Liver (tissue), 9 donors: Measurements from ENCODE around the gene CS. TPM values are rescaled to one million over a fixed set of nuclear protein-coding genes. Genes with fewer than 3 reads are reported as not detected.

Experiments used
- DNase-seq: peaks from one replicate; pipeline ENCODE4 v3.0.0-alpha.2; 2017; ENCODE audit warnings: low spot score
- H3K27ac ChIP-seq, 2 donors: one replicate each; pipeline ENCODE4 v1.7.0; 2013; ENCODE audit warnings: inconsistent platforms in 2 of 2, low read length in 2 of 2, control low read depth in 1 of 2, low read depth in 1 of 2, mild to moderate bottlenecking in 1 of 2
- H3K27me3 ChIP-seq, 4 donors: one replicate each; pipeline versions ENCODE4 v1.6.1 to v1.7.0; 2013; ENCODE audit warnings: low read length in 3 of 4, inconsistent platforms in 1 of 4, mild to moderate bottlenecking in 1 of 4, moderate library complexity in 1 of 4; ENCODE audit not compliant: control insufficient read depth in 4 of 4, insufficient read depth in 4 of 4
- H3K36me3 ChIP-seq, 4 donors: one replicate each; pipeline versions ENCODE4 v1.6.1 to v1.7.0; 2013; ENCODE audit warnings: low read length in 3 of 4, mild to moderate bottlenecking in 3 of 4, low read depth in 1 of 4, moderate library complexity in 1 of 4; ENCODE audit not compliant: control insufficient read depth in 4 of 4, insufficient read depth in 3 of 4
- H3K4me1 ChIP-seq, 4 donors: one replicate each; pipeline versions ENCODE4 v1.6.1 to v1.7.0; 2013; ENCODE audit warnings: low read length in 3 of 4, mild to moderate bottlenecking in 3 of 4, moderate library complexity in 1 of 4; ENCODE audit not compliant: control insufficient read depth in 4 of 4, insufficient read depth in 4 of 4
- H3K4me3 ChIP-seq, 3 donors: one replicate each; pipeline versions ENCODE4 v1.6.1 to v1.7.0; 2013; ENCODE audit warnings: low read length in 3 of 3, control low read depth in 1 of 3, low read depth in 1 of 3, mild to moderate bottlenecking in 1 of 3
- H3K9ac ChIP-seq, 2 donors: one replicate each; pipeline ENCODE4 v1.7.0; 2013; ENCODE audit warnings: low read length in 2 of 2, mild to moderate bottlenecking in 2 of 2, moderate library complexity in 2 of 2, control low read depth in 1 of 2, low read depth in 1 of 2
- H3K9me3 ChIP-seq, 4 donors: one replicate each; pipeline versions ENCODE4 v1.6.1 to v1.7.0; 2013; ENCODE audit warnings: low read length in 3 of 4; ENCODE audit not compliant: control insufficient read depth in 4 of 4
- CTCF ChIP-seq: fragments of 150-350 bp; IDR thresholded peaks from 2 replicates; pipeline ENCODE4 v1.5.1; 2017; ENCODE audit warnings: improper control_type of control experiment, low read depth, low read length; ENCODE audit not compliant: missing input control
- EGR1 ChIP-seq, 2 donors: IDR thresholded peaks; 2 replicates each; pipeline ENCODE4 v1.6.1; 2016 to 2018; ENCODE audit warnings: antibody characterized with exemption in 2 of 2, low read depth in 2 of 2
- FOXA2 ChIP-seq: IDR thresholded peaks from 2 replicates; pipeline ENCODE4 v1.6.1; 2016; ENCODE audit warnings: antibody characterized with exemption
- GABPA ChIP-seq, 2 donors: IDR thresholded peaks in 1 of 2; conservative IDR thresholded peaks in 1 of 2; 2 replicates each; pipeline ENCODE4 v1.6.1; 2016; ENCODE audit warnings: antibody characterized with exemption in 2 of 2, mild to moderate bottlenecking in 1 of 2, moderate library complexity in 1 of 2
- HNF4A ChIP-seq, 2 donors: conservative IDR thresholded peaks; 2 replicates each; pipeline ENCODE4 v1.6.1; 2016; ENCODE audit warnings: antibody characterized with exemption in 2 of 2, mild to moderate bottlenecking in 2 of 2
- HNF4G ChIP-seq: IDR thresholded peaks from 2 replicates; pipeline ENCODE4 v1.6.1; 2016; ENCODE audit warnings: antibody characterized with exemption
- MAX ChIP-seq: IDR thresholded peaks from 2 replicates; pipeline ENCODE4 v1.6.1; 2016; ENCODE audit warnings: antibody characterized with exemption
- NR2F2 ChIP-seq: IDR thresholded peaks from 2 replicates; pipeline ENCODE4 v1.6.1; 2016; ENCODE audit warnings: antibody characterized with exemption
- RAD21 ChIP-seq, 2 donors: IDR thresholded peaks; 2 replicates each; pipeline ENCODE4 v1.6.1; 2016; ENCODE audit warnings: antibody characterized with exemption in 2 of 2, mild to moderate bottlenecking in 2 of 2
- RXRA ChIP-seq, 2 donors: IDR thresholded peaks; 2 replicates each; pipeline ENCODE4 v1.6.1; 2017 to 2018; ENCODE audit warnings: antibody characterized with exemption in 2 of 2, mild to moderate bottlenecking in 1 of 2
- SP1 ChIP-seq: IDR thresholded peaks from 2 replicates; pipeline ENCODE4 v1.6.1; 2018; ENCODE audit warnings: antibody characterized with exemption, mild to moderate bottlenecking
- TAF1 ChIP-seq: conservative IDR thresholded peaks from 2 replicates; pipeline ENCODE4 v1.6.1; 2016; ENCODE audit warnings: antibody characterized with exemption, mild to moderate bottlenecking
- YY1 ChIP-seq: IDR thresholded peaks from 2 replicates; pipeline ENCODE4 v1.6.1; 2016; ENCODE audit warnings: antibody characterized with exemption, mild to moderate bottlenecking
- ZBTB33 ChIP-seq: IDR thresholded peaks from 2 replicates; pipeline ENCODE4 v1.6.1; 2016; ENCODE audit warnings: antibody characterized with exemption
- WGBS: extraction: QIAGEN DNeasy Blood & Tissue Kit; methylation state at CpG from one replicate; pipeline ENCODE4 v1.1.7; 2013; 5-methylcytosine and 5-hydroxymethylcytosine counted together
- polyA plus RNA-seq, 2 donors: library from polyadenylated mRNA; stranded (reverse) in 1 of 2; unstranded in 1 of 2; fragments of 200-250 nt in 1 of 2; fragments of >200 nt in 1 of 2; fragmentation: Nextera tagmentation in 1 of 2; extraction: Ambion mirVana in 1 of 2; gene quantifications; one replicate each; pipeline versions ENCODE4 v1.2.1 to v1.2.3, GENCODE V29; 2013 to 2015
- total RNA-seq, 2 donors: library from RNA; depleted of rRNA; stranded (reverse); fragments of >200 nt; gene quantifications; one replicate each; pipeline ENCODE4 v1.2.3, GENCODE V29; 2014
- TF ChIP-seq, protein P1 (sequence below): IDR thresholded peaks from 2 replicates; pipeline ENCODE4 v1.6.1; 2016; ENCODE audit warnings: antibody characterized with exemption, mild to moderate bottlenecking
- TF ChIP-seq, protein P2 (sequence below): IDR thresholded peaks from 2 replicates; pipeline ENCODE4 v1.6.1; 2016; ENCODE audit warnings: antibody characterized with exemption
- donor health status: healthy.
- donor health status: healthy.
- donor health status: healthy.
- donor health status: healthy.
- donor health status: healthy.

Gene CS
- total and polyA plus RNA-seq, 4 donors: 33.8 to 79.9 (median 47.5) TPM

GRCh38 chr12:56230432-56231183, 69.5 kb downstream of the CS start (continued):
- peak; percentile 80 for TF ChIP-seq YY1
- TF ChIP-seq TAF1: no peak
- no peak for TF ChIP-seq GABPA (IDR thresholded peaks at IDR 0.05 in 1 of 2, conservative IDR thresholded peaks at IDR 0.05 in 1 of 2)
- TF ChIP-seq RXRA (IDR thresholded peaks at IDR 0.05): peak; percentile 73 to 86
- TF ChIP-seq SP1: peak; percentile 77

- H3K36me3 ChIP-seq: peaks cover 0 to 2% (median 0%) of the 10 kb centered on the region in 4 donors
- H3K4me3 ChIP-seq: peak within 1 kb of the TSS; percentile 27 to 63 (median 40)
- DNase-seq: no peak
- no peaks in the 10 kb centered on the region for H3K27me3 ChIP-seq
- 36% methylated on average over 4 of the region's 4 CpGs for WGBS
- peaks cover 0 to 41% (median 33%) of the 10 kb centered on the region in 4 donors for H3K4me1 ChIP-seq
- H3K9ac ChIP-seq: peak within 1 kb of the TSS; percentile 75 to 96
- H3K27ac ChIP-seq: peak within 1 kb of the TSS; percentile 82 to 90
- H3K9me3 ChIP-seq: no peaks in the 10 kb centered on the region
- TF ChIP-seq SP1 (no peak), EGR1 (IDR thresholded peaks at IDR 0.05; ENCODE audit: low read depth in 2 of 2) (no peak), HNF4G (no peak), RAD21 (IDR thresholded peaks at IDR 0.05) (no peak), FOXA2 (no peak), NR2F2 (no peak), GABPA (IDR thresholded peaks at IDR 0.05 in 1 of 2, conservative IDR thresholded peaks at IDR 0.05 in 1 of 2) (no peak), YY1 (no peak)
- TF ChIP-seq, protein P1, sequence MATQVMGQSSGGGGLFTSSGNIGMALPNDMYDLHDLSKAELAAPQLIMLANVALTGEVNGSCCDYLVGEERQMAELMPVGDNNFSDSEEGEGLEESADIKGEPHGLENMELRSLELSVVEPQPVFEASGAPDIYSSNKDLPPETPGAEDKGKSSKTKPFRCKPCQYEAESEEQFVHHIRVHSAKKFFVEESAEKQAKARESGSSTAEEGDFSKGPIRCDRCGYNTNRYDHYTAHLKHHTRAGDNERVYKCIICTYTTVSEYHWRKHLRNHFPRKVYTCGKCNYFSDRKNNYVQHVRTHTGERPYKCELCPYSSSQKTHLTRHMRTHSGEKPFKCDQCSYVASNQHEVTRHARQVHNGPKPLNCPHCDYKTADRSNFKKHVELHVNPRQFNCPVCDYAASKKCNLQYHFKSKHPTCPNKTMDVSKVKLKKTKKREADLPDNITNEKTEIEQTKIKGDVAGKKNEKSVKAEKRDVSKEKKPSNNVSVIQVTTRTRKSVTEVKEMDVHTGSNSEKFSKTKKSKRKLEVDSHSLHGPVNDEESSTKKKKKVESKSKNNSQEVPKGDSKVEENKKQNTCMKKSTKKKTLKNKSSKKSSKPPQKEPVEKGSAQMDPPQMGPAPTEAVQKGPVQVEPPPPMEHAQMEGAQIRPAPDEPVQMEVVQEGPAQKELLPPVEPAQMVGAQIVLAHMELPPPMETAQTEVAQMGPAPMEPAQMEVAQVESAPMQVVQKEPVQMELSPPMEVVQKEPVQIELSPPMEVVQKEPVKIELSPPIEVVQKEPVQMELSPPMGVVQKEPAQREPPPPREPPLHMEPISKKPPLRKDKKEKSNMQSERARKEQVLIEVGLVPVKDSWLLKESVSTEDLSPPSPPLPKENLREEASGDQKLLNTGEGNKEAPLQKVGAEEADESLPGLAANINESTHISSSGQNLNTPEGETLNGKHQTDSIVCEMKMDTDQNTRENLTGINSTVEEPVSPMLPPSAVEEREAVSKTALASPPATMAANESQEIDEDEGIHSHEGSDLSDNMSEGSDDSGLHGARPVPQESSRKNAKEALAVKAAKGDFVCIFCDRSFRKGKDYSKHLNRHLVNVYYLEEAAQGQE: no peak
Observed at GRCh38 chr12:56229916-56230431, 70.2 kb downstream of the CS start, which contains the start of gene SLC39A5. SLC39A5 (plus strand) TSS chr12:56230051; CDS start chr12:56231275, 1,224 bp downstream.

DNA sequence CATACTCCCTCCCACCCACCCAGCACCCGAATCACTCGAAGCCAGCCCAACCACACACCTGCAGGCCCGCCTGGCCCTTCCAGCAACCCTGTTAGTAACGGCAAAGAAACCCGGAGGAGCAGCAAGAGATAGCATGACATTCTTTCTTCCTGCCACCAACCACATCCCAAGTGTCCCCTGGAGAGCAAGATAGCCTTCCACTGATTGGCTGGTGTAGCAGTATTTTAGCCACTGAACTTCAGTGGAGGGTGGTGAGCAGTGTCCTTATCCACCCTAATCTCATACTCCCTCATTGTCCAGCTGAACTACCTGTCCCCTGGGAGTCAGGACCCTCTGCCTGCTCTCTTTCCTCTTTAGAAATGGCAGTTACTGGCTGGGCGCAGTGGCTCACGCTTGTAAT, 71.0 kb downstream of the CS start:
- WGBS: 93% methylated on average over 7 of the region's 7 CpGs
- DNase-seq: no peak
- H3K27ac ChIP-seq: no peak overlapping the region
- TF ChIP-seq SP1: no peak
- TF ChIP-seq EGR1 (IDR thresholded peaks at IDR 0.05; ENCODE audit: low read depth in 2 of 2): no peak
- TF ChIP-seq, protein P1: no peak
- TF ChIP-seq, protein P2, sequence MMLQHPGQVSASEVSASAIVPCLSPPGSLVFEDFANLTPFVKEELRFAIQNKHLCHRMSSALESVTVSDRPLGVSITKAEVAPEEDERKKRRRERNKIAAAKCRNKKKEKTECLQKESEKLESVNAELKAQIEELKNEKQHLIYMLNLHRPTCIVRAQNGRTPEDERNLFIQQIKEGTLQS: no peak
- TF ChIP-seq MAX: no peak
- no peak for TF ChIP-seq GABPA (IDR thresholded peaks at IDR 0.05 in 1 of 2, conservative IDR thresholded peaks at IDR 0.05 in 1 of 2)
- TF ChIP-seq ZBTB33: no peak
- no peak for TF ChIP-seq NR2F2
- no peak for TF ChIP-seq RXRA (IDR thresholded peaks at IDR 0.05)
- TF ChIP-seq HNF4G: no peak
- no peak for TF ChIP-seq HNF4A (conservative IDR thresholded peaks at IDR 0.05)
- no peak for TF ChIP-seq CTCF
- TF ChIP-seq YY1: no peak
- TF ChIP-seq FOXA2: no peak

More for the DNA sequence above, 71.0 kb downstream of the CS start:
- H3K9me3 ChIP-seq: no peaks in the 10 kb centered on the region
- H3K27me3 ChIP-seq: no peaks in the 10 kb centered on the region
- H3K9ac ChIP-seq: no peak overlapping the region
- no peak overlapping the region for H3K4me3 ChIP-seq
- H3K36me3 ChIP-seq: peaks cover 0 to 2% (median 0%) of the 10 kb centered on the region in 4 donors
- H3K4me1 ChIP-seq: peaks cover 1 to 45% (median 35%) of the 10 kb centered on the region in 4 donors
